Caco-2 (cell line): ENCODE measurements around the gene CLPSL1. TPM values are rescaled to one million over a fixed set of nuclear protein-coding genes. Genes with fewer than 3 reads are reported as not detected.

Experiments
- BruUV-seq: library from RNA; stranded (reverse); fragments of 400-500 nt; replicated peaks from 2 replicates; lab custom pipeline; 2021; lab: Mats Ljungman, UMichigan
- CTCF ChIA-PET: fragments of 300-600 bp; sonication (Branson Sonifier 250); formaldehyde crosslinking; loops from one replicate; lab custom pipeline; 2022; ENCODE audit warnings: antibody characterized with exemption; lab: Charles Lee
- POLR2A ChIA-PET: fragments of 300-600 bp; sonication (Branson Sonifier 250); formaldehyde crosslinking; loops from one replicate; lab custom pipeline; 2022; ENCODE audit warnings: antibody characterized with exemption; lab: Charles Lee
- DNase-seq, 2 experiments: peaks; one replicate each; pipeline versions ENCODE4 v3.0.0 to v3.0.0-alpha.2; 2020 to 2022
- H3K27me3 ChIP-seq: replicated peaks from 2 replicates; pipeline ENCODE4 v1.6.0; 2011; ENCODE audit warnings: low read length; ENCODE audit not compliant: control insufficient read depth, insufficient read depth
- H3K36me3 ChIP-seq: 2 replicates; pipeline ENCODE4 v1.5.1; 2011; ENCODE audit warnings: low read length; ENCODE audit not compliant: control insufficient read depth, insufficient read depth
- H3K4me1 ChIP-seq: fragments of 250-450 bp; sonication (Bioruptor Pico); 2 replicates; pipeline ENCODE4 v1.5.1; 2020; ENCODE audit warnings: mild to moderate bottlenecking
- H3K4me3 ChIP-seq: 2 replicates; pipeline ENCODE4 v1.5.1; 2011; ENCODE audit warnings: low read depth, mild to moderate bottlenecking, control low read depth, low read length
- H3K9me3 ChIP-seq: fragments of 250-450 bp; sonication (Bioruptor Pico); 2 replicates; pipeline ENCODE4 v1.5.1; 2020; ENCODE audit warnings: mild to moderate bottlenecking, moderate library complexity
- H3K27ac Mint-ChIP-seq: one replicate; pipeline ENCODE4 v1.8.0; 2022; ENCODE audit warnings: mixed read lengths; ENCODE audit not compliant: unreplicated experiment
- H3K27me3 Mint-ChIP-seq: one replicate; pipeline ENCODE4 v1.8.0; 2022; ENCODE audit warnings: mixed read lengths; ENCODE audit not compliant: insufficient read depth, unreplicated experiment
- H3K36me3 Mint-ChIP-seq: one replicate; pipeline ENCODE4 v1.8.0; 2022; ENCODE audit warnings: mild to moderate bottlenecking, mixed read lengths; ENCODE audit not compliant: insufficient read depth, unreplicated experiment
- H3K4me1 Mint-ChIP-seq: one replicate; pipeline ENCODE4 v1.8.0; 2022; ENCODE audit warnings: low read depth, mixed read lengths; ENCODE audit not compliant: unreplicated experiment
- H3K4me3 Mint-ChIP-seq: one replicate; pipeline ENCODE4 v1.8.0; 2022; ENCODE audit warnings: mild to moderate bottlenecking, moderate library complexity, mixed read lengths; ENCODE audit not compliant: unreplicated experiment
- H3K9me3 Mint-ChIP-seq: one replicate; pipeline ENCODE4 v1.8.0; 2022; ENCODE audit warnings: mixed read lengths; ENCODE audit not compliant: unreplicated experiment
- CTCF ChIP-seq, 2 experiments: fragments of 200-600 bp in 1 of 2; IDR thresholded peaks; 1 replicate in 1 of 2; 2 replicates in 1 of 2; pipeline versions ENCODE4 v1.5.1 to v1.8.0; 2011 to 2022; ENCODE audit warnings: antibody characterized with exemption in 1 of 2, control low read depth in 1 of 2, inconsistent platforms in 1 of 2, low read depth in 1 of 2, low read length in 1 of 2, mild to moderate bottlenecking in 1 of 2, moderate library complexity in 1 of 2; ENCODE audit not compliant: insufficient read depth in 1 of 2, severe bottlenecking in 1 of 2, unreplicated experiment in 1 of 2
- intact Hi-C: fragments of 100-400 bp; cut with micrococcal nuclease; formaldehyde crosslinking; loops from one replicate; pipeline ENCODE4 v1.10.0; 2022; ENCODE audit not compliant: unreplicated experiment
- total RNA-seq: library from RNA; stranded (reverse); gene quantifications from 2 replicates; pipeline ENCODE4 v1.2.3, GENCODE V29; 2022

The CLPSL1 gene
- total RNA-seq, 1 experiment from 2014 or later, result not detected

DNA sequence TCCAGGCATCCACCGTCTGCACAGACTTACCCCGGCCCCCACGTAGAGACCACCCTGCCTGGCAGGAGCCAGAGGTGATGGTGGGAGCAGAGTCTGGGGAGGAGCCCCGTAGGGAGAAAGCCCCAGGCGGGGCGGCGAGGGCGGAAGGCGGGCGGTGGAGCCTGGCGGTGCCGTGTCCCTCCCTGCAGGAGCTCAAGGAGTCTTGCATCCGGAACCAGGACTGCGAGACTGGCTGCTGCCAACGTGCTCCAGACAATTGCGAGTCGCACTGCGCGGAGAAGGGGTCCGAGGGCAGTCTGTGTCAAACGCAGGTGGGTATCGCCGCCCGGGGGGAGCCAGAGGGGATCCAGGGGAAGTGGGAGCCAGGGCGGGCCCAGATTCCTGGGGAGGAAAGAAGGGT lies 6.0 kb downstream of the CLPSL1 start:
- H3K4me3 ChIP-seq, result no peak overlapping the region
- POLR2A ChIA-PET, result no interaction called here
- H3K4me1 Mint-ChIP-seq, result peaks cover 17% of the 10 kb centered on the region

DNA sequence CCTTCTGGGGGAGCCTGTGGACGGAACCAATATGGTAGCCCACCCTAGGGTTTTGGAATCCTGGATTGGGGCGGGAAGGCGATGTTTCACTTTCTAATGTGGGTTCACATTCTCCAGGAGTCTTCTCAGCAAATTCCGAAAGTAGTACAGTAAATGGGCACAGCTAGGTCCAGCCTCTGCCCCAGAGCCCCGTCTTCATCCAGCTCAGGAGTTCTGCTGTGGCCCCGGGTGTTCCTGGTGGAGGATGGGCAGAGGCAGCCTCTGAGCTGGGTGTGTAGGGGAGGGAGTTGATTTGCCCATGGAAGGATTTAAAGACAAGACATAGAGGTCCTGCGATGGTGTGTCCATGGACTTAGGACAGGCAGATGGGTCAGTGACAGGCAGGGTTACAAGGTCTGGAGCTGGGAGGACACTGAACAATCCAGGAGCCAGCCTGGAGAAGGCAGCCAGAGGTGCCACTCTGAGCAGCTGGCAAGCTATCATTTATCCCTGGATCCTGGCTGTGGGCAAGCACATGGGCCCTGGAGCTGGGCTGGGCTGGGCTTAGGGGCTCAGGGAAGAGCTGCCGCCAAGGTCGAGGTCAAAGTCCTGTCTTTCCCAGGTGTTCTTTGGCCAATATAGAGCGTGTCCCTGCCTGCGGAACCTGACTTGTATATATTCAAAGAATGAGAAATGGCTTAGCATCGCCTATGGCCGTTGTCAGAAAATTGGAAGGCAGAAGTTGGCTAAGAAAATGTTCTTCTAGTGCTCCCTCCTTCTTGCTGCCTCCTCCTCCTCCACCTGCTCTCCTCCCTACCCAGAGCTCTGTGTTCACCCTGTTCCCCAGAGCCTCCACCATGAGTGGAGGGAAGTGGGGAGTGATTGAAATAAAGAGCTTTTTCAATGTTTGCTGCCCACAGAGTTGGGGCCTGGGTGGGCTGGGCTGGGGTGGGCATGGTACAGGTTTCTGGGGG lies 6.7 kb downstream of the CLPSL1 start:
- DNase-seq, result no peak
- TF ChIP-seq CTCF (IDR thresholded peaks at IDR 0.05; ENCODE audit: insufficient read depth in 1 of 2, low read depth in 1 of 2, low read length in 1 of 2, severe bottlenecking in 1 of 2, unreplicated experiment in 1 of 2), result no peak
- Mint-ChIP-seq H3K36me3 (no peaks in the 10 kb centered on the region), H3K4me3 (no peak overlapping the region), H3K27ac (no peak overlapping the region), H3K4me1 (peaks cover 12% of the 10 kb centered on the region), H3K9me3 (no peaks in the 10 kb centered on the region), H3K27me3 (peaks cover 7% of the 10 kb centered on the region)
- H3K4me1 ChIP-seq, result peaks cover 18% of the 10 kb centered on the region
- ChIA-PET POLR2A (no interaction called here), CTCF (interaction anchor here (0.6 kb wide), 1 partner anchor 43 kb away, joined by 4 read pairs; no protein-coding TSS in a partner anchor)
- intact Hi-C loops, result loop anchor here (1.0 kb wide), 1 partner anchor 11 kb away; no protein-coding TSS in a partner anchor
- no peaks in the 10 kb centered on the region for H3K9me3 ChIP-seq
- no peak overlapping the region for H3K4me3 ChIP-seq
- no peaks in the 10 kb centered on the region for H3K27me3 ChIP-seq
- BruUV-seq, result no TSS peak
- H3K36me3 ChIP-seq, result no peaks in the 10 kb centered on the region

More for the DNA sequence above, 6.0 kb downstream of the CLPSL1 start:
- no peaks in the 10 kb centered on the region for H3K27me3 ChIP-seq
- no peaks in the 10 kb centered on the region for H3K36me3 ChIP-seq
- Mint-ChIP-seq H3K27ac (no peak overlapping the region), H3K27me3 (peaks cover 7% of the 10 kb centered on the region), H3K36me3 (no peaks in the 10 kb centered on the region), H3K4me3 (no peak overlapping the region), H3K9me3 (no peaks in the 10 kb centered on the region)
- BruUV-seq, result no TSS peak
- H3K9me3 ChIP-seq, result no peaks in the 10 kb centered on the region
- CTCF ChIA-PET, result interaction anchor here (0.6 kb wide), 1 partner anchor 139 kb away, joined by 3 read pairs; no protein-coding TSS in a partner anchor
- intact Hi-C loops, result loop anchor here (1.0 kb wide), 1 partner anchor 11 kb away; no protein-coding TSS in a partner anchor
- peaks cover 18% of the 10 kb centered on the region for H3K4me1 ChIP-seq
- TF ChIP-seq CTCF (IDR thresholded peaks at IDR 0.05; ENCODE audit: insufficient read depth in 1 of 2, low read depth in 1 of 2, low read length in 1 of 2, severe bottlenecking in 1 of 2, unreplicated experiment in 1 of 2), result no peak
- DNase-seq, result no peak

DNA sequence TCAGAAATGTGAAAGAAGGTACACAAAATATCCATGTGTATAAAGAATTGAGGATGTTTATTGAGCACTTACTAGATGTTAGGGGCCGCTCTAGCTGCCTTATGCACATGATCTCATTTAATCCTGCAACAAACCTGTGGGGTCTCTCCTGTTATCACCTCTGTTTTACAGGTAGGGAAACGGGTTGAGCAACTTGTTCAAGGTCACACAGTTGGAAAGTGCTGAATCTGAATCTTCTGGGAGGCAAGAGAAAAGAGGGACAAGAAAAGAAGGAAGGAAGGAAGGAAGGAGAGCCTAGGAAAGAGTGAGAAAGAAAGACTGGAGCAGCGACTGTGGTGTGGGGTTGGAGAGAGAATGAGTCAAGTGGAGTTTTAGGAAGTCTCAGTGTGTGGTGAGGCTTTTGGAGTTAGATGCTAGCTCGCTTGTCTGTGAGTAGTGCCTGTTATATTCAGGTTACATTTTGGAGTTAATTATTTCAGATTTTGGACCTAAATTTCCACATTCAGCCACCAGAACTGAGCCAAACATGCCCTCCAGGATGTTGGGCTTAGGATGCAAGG lies 7.7 kb downstream of the CLPSL1 start:
- H3K27me3 ChIP-seq, result no peaks in the 10 kb centered on the region
- H3K27me3 Mint-ChIP-seq, result peaks cover 11% of the 10 kb centered on the region
- ChIA-PET POLR2A (no interaction called here), CTCF (no interaction called here)
- no TSS peak for BruUV-seq
- H3K9me3 ChIP-seq, result no peaks in the 10 kb centered on the region
- no peak overlapping the region for H3K4me3 Mint-ChIP-seq
- no peaks in the 10 kb centered on the region for H3K9me3 Mint-ChIP-seq
- peaks cover 12% of the 10 kb centered on the region for H3K4me1 Mint-ChIP-seq
- H3K4me3 ChIP-seq, result no peak overlapping the region
- no peak for DNase-seq
- H3K4me1 ChIP-seq, result peaks cover 18% of the 10 kb centered on the region
- no peaks in the 10 kb centered on the region for H3K36me3 Mint-ChIP-seq
- no peaks in the 10 kb centered on the region for H3K36me3 ChIP-seq
- no peak for TF ChIP-seq CTCF (IDR thresholded peaks at IDR 0.05; ENCODE audit: insufficient read depth in 1 of 2, low read depth in 1 of 2, low read length in 1 of 2, severe bottlenecking in 1 of 2, unreplicated experiment in 1 of 2)
- H3K27ac Mint-ChIP-seq, result no peak overlapping the region
- intact Hi-C loops, result no loop called here
